Neural progenitor cell (in vitro differentiated cells): ENCODE results near the gene SMYD3. TPM values are rescaled to one million over a fixed set of nuclear protein-coding genes. Genes with fewer than 3 reads are reported as not detected.
"Not testable (repeated sequence)": the region's sequence is repeated elsewhere in the genome, so short reads cannot be mapped to it uniquely, and the experiment has no call there.

ENCODE experiments used
- DNase-seq: peaks from one replicate; pipeline ENCODE4 v3.0.0-alpha.2; 2016; ENCODE audit warnings: low spot score
- H2AFZ ChIP-seq: fragments of 200-600 bp; sonication (generic); replicated peaks from 2 replicates; pipeline ENCODE4 v1.6.1; 2016; ENCODE audit warnings: antibody characterized with exemption
- H3F3A ChIP-seq: fragments of 200-600 bp; sonication (generic); 2 replicates; pipeline ENCODE4 v1.6.1; 2016; ENCODE audit warnings: antibody characterized with exemption, low read depth
- H3K27ac ChIP-seq: fragments of 200-600 bp; sonication (generic); 2 replicates; pipeline ENCODE4 v1.5.1; 2016; ENCODE audit warnings: mild to moderate bottlenecking
- H3K27me3 ChIP-seq: fragments of 200-600 bp; sonication (generic); 2 replicates; pipeline ENCODE4 v1.6.1; 2016; ENCODE audit warnings: mild to moderate bottlenecking, moderate library complexity
- H3K36me3 ChIP-seq: fragments of 200-600 bp; sonication (generic); 2 replicates; pipeline ENCODE4 v1.5.1; 2016
- H3K4me1 ChIP-seq: fragments of 200-600 bp; sonication (generic); 2 replicates; pipeline ENCODE4 v1.6.1; 2016; ENCODE audit warnings: mixed run types
- H3K4me2 ChIP-seq: fragments of 200-600 bp; sonication (generic); 2 replicates; pipeline ENCODE4 v1.6.1; 2016
- H3K4me3 ChIP-seq: fragments of 200-600 bp; sonication (generic); 2 replicates; pipeline ENCODE4 v1.5.1; 2016
- H3K79me2 ChIP-seq: fragments of 200-600 bp; sonication (generic); 2 replicates; pipeline ENCODE4 v1.6.1; 2016; ENCODE audit warnings: low read depth
- H3K9ac ChIP-seq: fragments of 200-600 bp; sonication (generic); 2 replicates; pipeline ENCODE4 v1.6.1; 2016
- H3K9me3 ChIP-seq: fragments of 200-600 bp; sonication (generic); 2 replicates; pipeline ENCODE4 v1.5.1; 2016; ENCODE audit warnings: low read depth
- H4K20me1 ChIP-seq: fragments of 200-600 bp; sonication (generic); 2 replicates; pipeline ENCODE4 v1.6.1; 2016; ENCODE audit warnings: low read depth
- H3K27ac Mint-ChIP-seq: 3 replicates; pipeline ENCODE4 v1.8.0; 2021; ENCODE audit warnings: mixed read lengths
- H3K27me3 Mint-ChIP-seq: 2 replicates; pipeline ENCODE4 v1.8.0; 2022; ENCODE audit warnings: low read depth, mild to moderate bottlenecking, inconsistent platforms, moderate library complexity, mixed read lengths; ENCODE audit not compliant: insufficient read depth
- H3K36me3 Mint-ChIP-seq: 3 replicates; pipeline ENCODE4 v1.8.0; 2021; ENCODE audit warnings: mixed read lengths
- H3K4me1 Mint-ChIP-seq: 3 replicates; pipeline ENCODE4 v1.8.0; 2021; ENCODE audit warnings: mixed read lengths
- H3K4me3 Mint-ChIP-seq: 3 replicates; pipeline ENCODE4 v1.8.0; 2021; ENCODE audit warnings: mild to moderate bottlenecking, moderate library complexity, mixed read lengths
- H3K9me3 Mint-ChIP-seq: 3 replicates; pipeline ENCODE4 v1.8.0; 2020; ENCODE audit warnings: mixed read lengths
- EZH2 ChIP-seq: fragments of 200-600 bp; sonication (generic); IDR thresholded peaks from 2 replicates; pipeline ENCODE4 v1.6.1; 2017; ENCODE audit warnings: antibody characterized with exemption, mild to moderate bottlenecking, moderate library complexity
- EZH2phosphoT487 ChIP-seq: fragments of 200-600 bp; sonication (generic); IDR thresholded peaks from 2 replicates; pipeline ENCODE4 v1.6.1; 2017; ENCODE audit warnings: antibody characterized with exemption
- total RNA-seq: library from RNA; depleted of rRNA; stranded (reverse); fragments of >200 nt; gene quantifications from 2 replicates; pipeline ENCODE4 v1.2.3, GENCODE V29; 2015; ENCODE audit warnings: low replicate concordance
- TF ChIP-seq, protein P1 (sequence below): fragments of 200-600 bp; sonication (generic); IDR thresholded peaks from 2 replicates; pipeline ENCODE4 v1.5.1; 2017; ENCODE audit warnings: antibody characterized with exemption, mild to moderate bottlenecking

SMYD3 gene
- total RNA-seq, 1 donor from 2014 or later = 43.2 TPM

DNA sequence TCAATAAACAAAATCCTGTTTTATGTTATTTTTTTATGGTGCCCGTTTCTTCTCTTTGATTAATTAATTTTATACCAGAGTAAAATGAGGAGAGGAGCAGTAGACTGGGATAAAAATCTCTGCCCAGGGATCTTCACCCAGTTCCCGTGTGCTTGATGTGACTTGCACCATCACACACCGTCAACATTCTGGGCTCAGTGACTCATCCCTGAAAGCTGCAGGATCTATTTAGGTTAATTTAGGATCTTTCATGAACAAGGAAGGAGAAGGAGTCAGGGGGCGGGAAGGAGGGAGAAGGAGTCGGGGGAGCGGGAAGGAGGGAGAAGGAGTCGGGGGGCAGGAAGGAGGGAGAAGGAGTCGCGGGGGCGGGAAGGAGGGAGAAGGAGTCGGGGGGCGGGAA is 182.4 kb downstream of the SMYD3 start:
- no peak overlapping the region for H3K27ac Mint-ChIP-seq
- Histone ChIP-seq H3K27me3 (no peaks in the 10 kb centered on the region), H3K79me2 (no peaks in the 10 kb centered on the region), H3K27ac (no peak overlapping the region), H3K4me1 (peaks cover 4% of the 10 kb centered on the region), H3K4me2 (peak overlapping the region; percentile 46), H3F3A (no peaks in the 10 kb centered on the region), H2AFZ (no peak overlapping the region), H3K9me3 (no peaks in the 10 kb centered on the region), H3K36me3 (no peaks in the 10 kb centered on the region), H4K20me1 (no peaks in the 10 kb centered on the region), H3K4me3 (peak overlapping the region; percentile 31), H3K9ac (no peak overlapping the region)
- no peaks in the 10 kb centered on the region for H3K9me3 Mint-ChIP-seq
- peaks cover 5% of the 10 kb centered on the region for H3K27me3 Mint-ChIP-seq
- peaks cover 33% of the 10 kb centered on the region for H3K4me1 Mint-ChIP-seq
- peak overlapping the region; percentile 72 for H3K4me3 Mint-ChIP-seq
- H3K36me3 Mint-ChIP-seq = peaks cover 8% of the 10 kb centered on the region
- DNase-seq = peak; percentile 14
- TF ChIP-seq EZH2 = no peak
- TF ChIP-seq EZH2phosphoT487 = no peak
- TF ChIP-seq, protein P1, sequence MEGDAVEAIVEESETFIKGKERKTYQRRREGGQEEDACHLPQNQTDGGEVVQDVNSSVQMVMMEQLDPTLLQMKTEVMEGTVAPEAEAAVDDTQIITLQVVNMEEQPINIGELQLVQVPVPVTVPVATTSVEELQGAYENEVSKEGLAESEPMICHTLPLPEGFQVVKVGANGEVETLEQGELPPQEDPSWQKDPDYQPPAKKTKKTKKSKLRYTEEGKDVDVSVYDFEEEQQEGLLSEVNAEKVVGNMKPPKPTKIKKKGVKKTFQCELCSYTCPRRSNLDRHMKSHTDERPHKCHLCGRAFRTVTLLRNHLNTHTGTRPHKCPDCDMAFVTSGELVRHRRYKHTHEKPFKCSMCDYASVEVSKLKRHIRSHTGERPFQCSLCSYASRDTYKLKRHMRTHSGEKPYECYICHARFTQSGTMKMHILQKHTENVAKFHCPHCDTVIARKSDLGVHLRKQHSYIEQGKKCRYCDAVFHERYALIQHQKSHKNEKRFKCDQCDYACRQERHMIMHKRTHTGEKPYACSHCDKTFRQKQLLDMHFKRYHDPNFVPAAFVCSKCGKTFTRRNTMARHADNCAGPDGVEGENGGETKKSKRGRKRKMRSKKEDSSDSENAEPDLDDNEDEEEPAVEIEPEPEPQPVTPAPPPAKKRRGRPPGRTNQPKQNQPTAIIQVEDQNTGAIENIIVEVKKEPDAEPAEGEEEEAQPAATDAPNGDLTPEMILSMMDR = no peak

DNA sequence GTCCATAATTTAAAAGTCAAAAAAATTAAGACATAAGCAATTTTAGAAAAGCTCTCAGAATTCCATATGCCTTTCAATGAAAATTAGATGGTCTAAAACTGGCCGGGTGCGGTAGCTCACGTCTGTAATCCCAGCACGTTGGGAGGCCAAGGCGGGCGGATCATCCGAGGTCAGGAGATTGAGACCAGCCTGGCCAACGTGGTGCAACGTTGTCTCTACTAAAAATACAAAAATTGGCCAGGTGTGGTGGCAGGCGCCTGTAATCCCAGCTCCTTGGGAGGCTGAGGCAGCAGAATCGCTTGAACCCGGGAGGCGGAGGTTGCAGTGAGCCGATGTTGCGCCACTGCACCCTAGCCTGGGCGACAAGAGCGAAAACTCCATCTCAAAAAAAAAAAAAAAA is 183.0 kb downstream of the SMYD3 start:
- not testable (repeated sequence) for H3K27ac Mint-ChIP-seq, H3K27me3 ChIP-seq, H3K79me2 ChIP-seq, H4K20me1 ChIP-seq, H3K4me3 ChIP-seq, H3K4me2 ChIP-seq, H3K36me3 ChIP-seq, H3K27me3 Mint-ChIP-seq, H3K9ac ChIP-seq, H3K27ac ChIP-seq, H3K9me3 Mint-ChIP-seq, H3K36me3 Mint-ChIP-seq, DNase-seq, H3K4me3 Mint-ChIP-seq, H2AFZ ChIP-seq, H3K4me1 ChIP-seq, H3F3A ChIP-seq, H3K9me3 ChIP-seq
- peaks cover 38% of the 10 kb centered on the region for H3K4me1 Mint-ChIP-seq

DNA sequence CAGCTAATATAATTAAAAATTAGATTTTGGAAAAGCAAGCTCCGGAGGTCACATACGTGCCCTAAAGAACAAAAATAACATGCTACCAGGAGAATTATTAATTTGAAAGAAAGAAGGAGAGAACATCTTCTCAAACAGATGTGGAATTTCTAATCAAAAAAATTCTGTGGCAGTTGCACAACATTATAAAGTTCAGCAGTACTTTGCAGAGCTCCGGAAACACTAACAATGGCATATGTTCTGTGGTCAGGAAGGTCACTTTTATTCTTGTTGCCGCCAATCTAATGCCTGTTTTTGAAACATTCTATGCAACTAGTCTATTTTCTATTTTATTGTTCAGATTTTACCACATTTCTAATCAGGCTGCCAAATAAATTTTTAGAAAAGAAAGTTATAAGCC is 186.8 kb downstream of the SMYD3 start:
- DNase-seq = no peak
- H3K27me3 Mint-ChIP-seq = peaks cover 5% of the 10 kb centered on the region
- Histone ChIP-seq H3K4me1 (peaks cover 4% of the 10 kb centered on the region), H3K27me3 (no peaks in the 10 kb centered on the region), H3K4me2 (no peak overlapping the region), H3K36me3 (no peaks in the 10 kb centered on the region), H2AFZ (no peak overlapping the region), H3K27ac (no peak overlapping the region), H3F3A (no peaks in the 10 kb centered on the region), H3K4me3 (no peak overlapping the region), H3K79me2 (no peaks in the 10 kb centered on the region), H3K9me3 (no peaks in the 10 kb centered on the region), H4K20me1 (no peaks in the 10 kb centered on the region), H3K9ac (no peak overlapping the region)
- no peak overlapping the region for H3K27ac Mint-ChIP-seq
- no peaks in the 10 kb centered on the region for H3K9me3 Mint-ChIP-seq
- no peak for TF ChIP-seq EZH2
- H3K4me1 Mint-ChIP-seq = peaks cover 40% of the 10 kb centered on the region
- H3K36me3 Mint-ChIP-seq = no peaks in the 10 kb centered on the region
- no peak overlapping the region for H3K4me3 Mint-ChIP-seq

DNA sequence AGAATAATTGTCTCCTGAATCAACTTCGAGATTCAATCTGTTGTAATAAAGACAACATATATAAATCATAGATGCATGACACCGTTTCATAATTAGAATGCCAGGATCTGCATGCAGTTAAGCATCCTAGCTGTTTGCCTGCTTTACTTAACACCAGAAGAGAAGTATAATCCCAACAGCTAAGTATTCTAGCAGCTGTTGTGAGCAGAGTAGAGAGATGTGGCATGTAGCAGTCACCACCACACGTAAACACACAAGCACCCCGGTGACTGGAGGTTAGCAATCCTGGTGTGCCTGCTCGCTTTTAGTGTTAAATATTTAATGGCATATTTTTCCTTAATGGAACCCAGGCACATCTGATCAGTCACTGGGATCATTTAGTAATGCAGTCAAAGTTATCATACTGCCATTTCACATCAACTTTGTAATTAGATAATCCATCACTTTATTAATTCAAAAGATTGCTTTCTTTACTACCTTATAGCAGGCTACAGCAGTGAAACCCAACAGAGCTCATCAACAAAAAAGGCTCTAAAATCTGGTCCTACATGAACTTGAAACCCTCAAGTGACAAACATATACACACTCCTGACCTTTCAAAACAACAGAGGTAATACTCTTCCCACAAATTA is 187.9 kb downstream of the SMYD3 start:
- Histone ChIP-seq H3K79me2 (no peaks in the 10 kb centered on the region), H3K4me1 (no peaks in the 10 kb centered on the region), H3K27me3 (no peaks in the 10 kb centered on the region), H3K9ac (no peak overlapping the region), H3K4me3 (no peak overlapping the region), H3K9me3 (no peaks in the 10 kb centered on the region), H2AFZ (no peak overlapping the region), H4K20me1 (no peaks in the 10 kb centered on the region), H3F3A (no peaks in the 10 kb centered on the region), H3K27ac (no peak overlapping the region), H3K36me3 (no peaks in the 10 kb centered on the region), H3K4me2 (no peak overlapping the region)
- no peaks in the 10 kb centered on the region for H3K9me3 Mint-ChIP-seq
- TF ChIP-seq EZH2phosphoT487 (no peak), EZH2 (no peak)
- TF ChIP-seq, protein P1 = no peak
- peaks cover 5% of the 10 kb centered on the region for H3K27me3 Mint-ChIP-seq
- H3K4me1 Mint-ChIP-seq = peaks cover 34% of the 10 kb centered on the region
- no peak overlapping the region for H3K27ac Mint-ChIP-seq
- DNase-seq = no peak
- H3K4me3 Mint-ChIP-seq = no peak overlapping the region
- no peaks in the 10 kb centered on the region for H3K36me3 Mint-ChIP-seq
